HG02678 (cell line): ENCODE data around the gene RAB3A.
"Not testable (repeated sequence)": the region's sequence is repeated elsewhere in the genome, so short reads cannot be mapped to it uniquely, and the experiment has no call there.

Source experiments
- ATAC-seq: cut with Tn5 transposase; IDR thresholded peaks from one replicate; pipeline ENCODE4 v1.9.1; 2021; ENCODE audit warnings: mild to moderate bottlenecking, moderate library complexity; ENCODE audit not compliant: unreplicated experiment

The RAB3A gene

GRCh38 chr19:18171605-18172327 is 32.1 kb downstream of the RAB3A start:
- no peak for ATAC-seq

GRCh38 chr19:18170714-18171255 is 33.1 kb downstream of the RAB3A start:
- ATAC-seq, result no peak

- ATAC-seq, result no peak
Measured at GRCh38 chr19:18168673-18169381, 35.0 kb downstream of the RAB3A start.

GRCh38 chr19:18167975-18168645 is 35.7 kb downstream of the RAB3A start:
- peak; percentile 46 for ATAC-seq

- no peak for ATAC-seq
Measured at GRCh38 chr19:18167011-18167410, 36.8 kb downstream of the RAB3A start.

- ATAC-seq, result no peak
Measured at GRCh38 chr19:18165794-18166544, 37.9 kb downstream of the RAB3A start.

GRCh38 chr19:18164072-18164471 is 39.8 kb downstream of the RAB3A start:
- no peak for ATAC-seq

GRCh38 chr19:18161636-18162002 is 42.2 kb downstream of the RAB3A start:
- ATAC-seq, result no peak

- ATAC-seq, result peak; percentile 82
Measured at GRCh38 chr19:18160971-18161635, 42.7 kb downstream of the RAB3A start.

GRCh38 chr19:18160493-18160970 is 43.3 kb downstream of the RAB3A start:
- ATAC-seq, result no peak

- no peak for ATAC-seq
Measured at GRCh38 chr19:18159810-18160209, 44.0 kb downstream of the RAB3A start.

GRCh38 chr19:18159059-18159616 is 44.7 kb downstream of the RAB3A start:
- ATAC-seq, result not testable (repeated sequence)

- no peak for ATAC-seq
Measured at GRCh38 chr19:18158467-18158866, 45.4 kb downstream of the RAB3A start.

GRCh38 chr19:18157465-18158063 is 46.3 kb downstream of the RAB3A start:
- no peak for ATAC-seq

GRCh38 chr19:18156841-18157464 is 46.9 kb downstream of the RAB3A start:
- ATAC-seq, result no peak

- no peak for ATAC-seq
Measured at GRCh38 chr19:18156268-18156667, 47.6 kb downstream of the RAB3A start.

- ATAC-seq, result no peak
Measured at GRCh38 chr19:18155095-18156087, 48.5 kb downstream of the RAB3A start.
